Muscle of back (tissue), 11 donors: ENCODE results near the gene PTPRD. TPM values are rescaled to one million over a fixed set of nuclear protein-coding genes. Genes with fewer than 3 reads are reported as not detected.

Source experiments
- DNase-seq, 3 donors: peaks; one replicate each; pipeline versions ENCODE4 v3.0.0 to v3.0.0-alpha.2; 2013
- polyA plus RNA-seq, 10 donors: library from polyadenylated mRNA; unstranded; fragments of 120-200 nt; gene quantifications; one replicate each; pipeline ENCODE4 v1.2.1, GENCODE V29; 2013; ENCODE audit not compliant: insufficient read length in 10 of 10

Gene PTPRD
- polyA plus RNA-seq, 10 donors, result 51.8 to 95.1 (median 75.6) TPM

- peak in 1 of 3 donors; percentile 26 for DNase-seq
These were observed 344.0 kb downstream of the PTPRD start for GRCh38 chr9:10268531-10269485.

DNA sequence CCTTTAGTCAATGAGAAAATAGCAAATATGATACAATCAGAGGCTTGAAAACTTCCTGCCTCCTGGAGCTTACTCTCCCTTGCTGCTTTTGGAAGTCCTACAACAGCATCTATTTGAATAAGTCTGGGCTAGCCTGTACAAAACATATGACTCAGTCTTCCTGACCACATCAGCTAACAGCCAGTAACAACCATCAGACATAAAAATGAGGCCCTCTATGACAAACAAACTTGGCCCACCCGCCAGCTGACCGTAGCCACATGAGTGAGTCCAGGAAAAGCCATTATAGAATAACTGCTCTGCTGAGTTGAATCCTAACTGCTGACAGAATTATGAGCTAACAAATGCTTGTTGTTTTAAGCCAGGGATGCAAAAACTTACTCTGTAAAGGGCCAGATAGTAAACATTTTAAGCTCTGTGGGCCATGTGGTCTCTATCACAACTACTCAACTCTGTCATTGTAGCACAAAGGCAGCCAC, 347.6 kb downstream of the PTPRD start:
- peak in 2 of 3 donors; percentile 61 to 64 for DNase-seq

- no peak for DNase-seq
These were observed 352.3 kb downstream of the PTPRD start for GRCh38 chr9:10260501-10260900.

- no peak for DNase-seq
These were observed 353.1 kb downstream of the PTPRD start for GRCh38 chr9:10259668-10260067.

DNA sequence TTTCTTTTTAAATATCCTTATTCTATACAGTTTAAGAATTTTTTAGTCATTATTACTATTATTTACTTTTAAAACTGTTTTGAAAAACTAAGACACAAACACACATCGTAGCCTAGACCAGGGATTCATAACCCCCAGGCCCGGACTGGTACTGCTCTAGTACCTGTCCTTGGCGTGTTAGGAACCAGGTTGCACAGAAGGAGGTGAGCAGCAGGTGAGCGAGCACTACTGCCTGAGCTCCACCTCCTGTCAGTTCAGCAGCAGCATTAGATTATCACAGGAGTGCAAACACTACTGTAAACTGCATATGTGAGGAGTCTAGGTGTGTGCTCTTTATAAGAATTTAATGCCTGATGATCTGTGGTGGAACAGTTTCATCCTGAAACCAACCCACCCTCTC, 357.0 kb downstream of the PTPRD start:
- no peak for DNase-seq

DNA sequence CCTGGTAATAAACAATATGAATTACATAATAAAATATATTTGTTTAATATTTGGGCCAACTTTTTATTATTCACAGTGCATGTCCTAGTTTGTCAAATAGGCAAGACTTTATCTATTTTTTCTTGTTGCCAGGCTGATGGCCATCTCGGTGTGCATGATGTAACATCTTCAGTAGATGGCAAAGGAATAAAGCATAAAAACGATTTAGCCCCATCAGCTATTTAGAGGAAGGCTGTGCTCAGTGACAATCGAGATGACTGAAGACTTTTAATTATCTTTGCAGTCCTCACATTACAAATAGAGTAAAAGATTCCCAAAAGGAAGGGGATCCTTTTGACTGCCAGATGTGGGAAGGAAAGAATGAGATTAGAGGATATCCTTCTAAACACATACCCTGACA, 358.5 kb downstream of the PTPRD start:
- DNase-seq, result no peak

DNA sequence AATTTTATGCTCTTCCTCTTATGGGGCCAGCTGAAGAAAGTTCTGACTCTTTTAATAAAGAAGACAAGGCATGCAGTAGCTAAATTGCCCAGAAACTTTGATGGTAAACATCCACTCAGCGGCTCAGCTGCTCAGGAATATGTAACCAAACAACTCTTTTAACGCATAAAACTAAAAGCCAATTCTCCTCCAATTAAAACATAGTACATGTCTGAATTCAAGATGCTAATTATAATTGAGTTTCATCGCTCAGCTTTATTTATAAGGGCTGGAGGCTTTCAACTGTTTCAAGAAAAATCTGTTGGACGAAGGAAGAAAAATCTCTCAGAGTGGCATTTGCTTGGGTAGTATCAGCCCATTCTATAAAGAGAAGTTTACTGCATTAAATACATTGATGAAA, 359.5 kb downstream of the PTPRD start:
- DNase-seq, result no peak

DNA sequence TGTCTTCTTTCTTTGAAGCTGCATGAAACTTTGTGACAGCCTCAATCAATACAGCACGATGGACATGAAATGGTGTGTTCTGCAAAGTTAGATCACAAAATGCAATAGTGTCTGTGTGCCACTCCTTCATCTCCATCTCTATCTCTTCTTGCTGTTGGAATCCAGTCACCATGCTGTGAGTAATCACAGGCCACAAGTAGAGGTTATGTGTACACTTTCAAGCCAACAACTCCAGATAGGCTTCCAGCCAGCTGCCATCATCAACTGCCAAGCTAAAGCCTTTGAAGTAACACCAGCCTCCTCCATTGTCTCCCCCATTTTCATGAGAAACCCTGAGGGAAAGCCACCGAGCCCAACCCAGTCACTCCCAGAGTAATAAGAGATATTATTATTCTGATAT, 360.6 kb downstream of the PTPRD start:
- no peak for DNase-seq

DNA sequence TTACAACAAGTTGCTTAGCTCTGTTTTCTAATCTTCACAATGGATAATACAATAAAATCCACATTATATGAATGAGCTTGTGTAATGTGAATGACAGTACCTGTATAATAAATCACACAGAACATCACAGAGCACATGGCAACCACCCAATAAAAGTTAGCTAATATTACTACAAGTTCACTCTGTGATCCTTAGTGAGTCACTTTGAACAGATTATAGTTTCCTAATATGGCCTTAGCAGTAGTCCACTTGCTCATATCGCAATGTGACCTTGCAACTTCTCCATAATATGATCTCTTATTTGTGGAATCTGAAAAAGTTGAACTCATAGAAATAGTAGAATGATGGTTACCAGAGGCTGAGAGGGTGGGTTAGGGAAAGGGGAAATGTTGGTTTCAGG, 361.3 kb downstream of the PTPRD start:
- DNase-seq, result peak in 1 of 3 donors; percentile 21

GRCh38 chr9:10250219-10250618, 362.6 kb downstream of the PTPRD start:
- DNase-seq, result no peak

DNA sequence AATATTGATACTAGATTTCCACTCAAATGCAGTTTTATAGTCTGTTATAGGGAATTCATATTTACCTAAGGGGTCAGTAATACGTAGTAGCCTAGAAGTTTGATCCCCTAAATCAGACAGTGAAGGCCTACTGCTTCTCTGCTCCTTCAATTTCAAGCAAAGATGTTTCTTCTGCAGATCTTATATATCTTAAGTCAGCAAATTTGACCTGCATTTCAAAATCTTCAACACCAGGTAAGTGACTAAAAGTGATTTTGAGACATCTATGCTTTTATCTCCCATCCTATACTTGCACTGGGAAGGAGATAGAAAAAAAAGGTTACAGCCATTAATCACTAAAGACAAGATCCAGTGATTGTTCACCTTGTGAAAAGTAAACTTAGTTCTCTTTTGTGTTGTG, 363.9 kb downstream of the PTPRD start:
- no peak for DNase-seq

DNA sequence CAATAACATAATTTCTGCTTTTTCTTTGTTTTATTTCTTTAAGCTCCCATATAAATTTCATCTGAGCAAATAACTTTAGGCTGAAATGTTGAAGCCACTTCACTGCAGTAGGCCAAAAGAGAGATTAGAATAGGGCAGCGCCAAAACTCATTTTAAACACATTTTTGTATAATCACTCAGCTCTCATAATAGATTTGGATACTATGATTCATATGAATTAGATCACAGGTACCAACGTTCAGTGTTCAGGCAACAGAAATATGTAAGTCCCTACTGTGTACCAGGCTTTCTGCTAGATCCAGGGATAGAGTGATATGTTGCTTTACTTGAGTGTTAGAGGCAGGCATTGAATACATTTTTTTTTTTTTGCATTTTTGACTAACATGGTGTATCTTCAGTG, 370.5 kb downstream of the PTPRD start:
- DNase-seq, result no peak

DNA sequence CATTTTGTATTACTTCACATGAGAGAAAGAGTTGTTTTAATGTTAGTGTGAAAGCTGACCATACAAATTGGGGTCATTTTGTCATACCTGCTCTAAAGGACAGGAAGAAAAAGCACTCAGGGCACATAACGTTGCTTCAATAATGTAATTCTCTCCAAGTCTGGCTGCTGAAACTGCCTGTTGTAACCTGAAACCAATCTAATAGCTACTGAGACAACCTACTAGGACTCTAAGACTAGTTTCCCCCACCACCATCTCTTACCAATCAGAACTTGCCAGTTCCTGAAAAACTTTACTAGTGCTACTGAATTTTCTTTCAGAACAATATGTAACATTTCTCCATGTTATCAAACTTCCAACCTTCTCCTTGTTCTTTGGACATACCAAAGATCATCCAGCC, 374.7 kb downstream of the PTPRD start:
- DNase-seq, result no peak

DNA sequence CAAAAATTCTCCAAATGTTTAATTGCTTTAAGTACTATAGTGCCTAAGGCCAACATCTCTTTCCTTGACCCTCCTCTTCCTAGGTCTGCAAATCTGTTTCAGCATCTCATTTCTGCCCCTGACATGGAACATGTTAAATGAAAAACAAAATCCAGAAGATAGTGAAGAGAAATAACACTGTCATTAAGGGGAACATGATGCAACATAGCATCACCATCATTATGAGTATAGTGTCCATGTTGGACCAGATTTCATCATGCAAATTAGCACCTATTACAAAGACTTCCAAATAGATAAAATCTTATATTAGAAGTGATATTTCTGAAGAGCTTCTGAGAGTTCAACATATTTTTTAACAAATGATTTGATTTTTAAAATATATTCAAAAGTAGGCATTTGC, 375.2 kb downstream of the PTPRD start:
- no peak for DNase-seq

DNA sequence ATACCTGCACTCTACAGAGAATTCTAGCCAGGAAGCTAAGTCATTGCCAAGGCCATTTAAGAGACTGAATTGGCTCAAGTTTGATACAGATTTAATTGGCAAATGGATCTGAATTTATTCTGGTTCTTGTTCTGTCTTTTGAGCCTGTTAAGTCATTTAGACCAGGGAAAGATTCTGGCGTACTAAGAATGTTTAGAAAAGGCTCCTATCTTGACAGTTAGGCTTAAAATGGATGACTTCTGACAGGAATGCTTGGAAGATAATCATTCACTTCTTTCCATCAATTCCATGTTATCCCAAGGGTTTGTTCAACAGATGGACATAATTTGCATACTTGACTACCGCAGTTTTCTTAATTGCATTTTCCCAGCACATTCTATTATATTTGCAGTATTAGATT, 376.6 kb downstream of the PTPRD start:
- DNase-seq, result no peak

- DNase-seq, result no peak
These were observed 377.4 kb downstream of the PTPRD start for GRCh38 chr9:10235376-10235775.

DNA sequence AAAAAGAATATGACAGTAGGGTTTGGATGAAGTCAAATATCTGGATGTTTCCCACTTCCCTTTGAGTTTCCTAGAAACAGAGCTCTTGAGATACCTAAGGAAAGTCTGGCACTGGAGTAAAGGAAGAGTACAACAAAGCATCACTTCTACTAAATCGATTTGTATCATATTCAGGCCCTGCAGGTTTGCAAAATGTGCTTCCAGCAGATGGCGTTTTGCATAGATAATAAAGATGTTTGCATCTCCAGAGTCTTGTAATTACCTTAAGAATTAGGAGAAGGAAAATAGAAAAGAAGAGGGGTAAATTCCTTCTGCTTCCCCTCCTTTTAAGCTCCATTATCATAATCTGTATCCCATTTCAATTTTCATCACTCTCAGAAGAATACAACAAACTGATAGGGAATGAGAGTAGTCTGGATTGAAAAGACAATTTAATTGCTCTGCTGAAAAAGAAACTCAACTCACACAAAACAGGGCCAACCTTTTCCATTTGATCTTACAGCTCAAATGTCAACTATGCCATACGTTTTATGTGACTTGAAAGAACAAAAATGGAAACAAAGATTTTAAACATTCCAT, 380.4 kb downstream of the PTPRD start:
- DNase-seq, result no peak

GRCh38 chr9:10230512-10230911, 382.3 kb downstream of the PTPRD start:
- no peak for DNase-seq

DNA sequence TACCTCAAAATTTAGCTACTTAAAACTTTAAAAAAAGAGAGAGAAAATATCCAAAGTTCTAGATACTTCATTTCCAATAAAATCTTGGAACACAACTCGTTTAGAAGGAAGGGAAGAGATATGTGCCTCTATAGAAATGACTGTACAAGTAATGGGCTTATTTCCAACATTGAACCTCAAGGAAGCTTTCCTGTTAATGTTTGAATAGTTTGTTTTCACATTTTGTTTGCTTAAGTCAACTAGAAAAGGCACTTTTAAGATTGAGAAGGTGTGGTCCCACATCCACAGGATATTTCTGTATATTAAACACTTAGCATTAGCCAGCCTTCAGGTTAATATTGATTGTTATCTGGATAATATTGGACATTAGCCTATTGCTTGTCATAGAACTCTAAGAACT, 384.7 kb downstream of the PTPRD start:
- no peak for DNase-seq

DNA sequence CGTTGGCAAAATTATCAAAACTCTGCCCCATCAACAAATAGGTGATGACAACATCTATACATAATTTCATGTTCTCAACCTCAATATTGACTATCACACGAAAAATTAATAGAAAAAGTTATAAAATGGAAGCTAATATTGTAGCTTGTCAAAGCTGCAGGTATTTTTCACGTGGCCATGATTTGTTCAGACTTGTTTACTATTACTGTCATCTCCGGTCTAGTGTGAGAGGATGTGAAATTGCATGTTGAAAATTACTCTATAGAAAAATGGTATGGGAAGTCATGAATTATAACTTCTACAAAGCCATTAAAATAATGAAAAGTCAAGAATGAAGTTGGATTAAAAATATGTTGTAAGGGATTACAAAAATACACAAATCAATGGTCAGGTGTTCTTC, 385.8 kb downstream of the PTPRD start:
- DNase-seq, result no peak

GRCh38 chr9:10212702-10213101, 400.1 kb downstream of the PTPRD start:
- no peak for DNase-seq

- no peak for DNase-seq
These were observed 404.1 kb downstream of the PTPRD start for GRCh38 chr9:10208691-10209069.

DNA sequence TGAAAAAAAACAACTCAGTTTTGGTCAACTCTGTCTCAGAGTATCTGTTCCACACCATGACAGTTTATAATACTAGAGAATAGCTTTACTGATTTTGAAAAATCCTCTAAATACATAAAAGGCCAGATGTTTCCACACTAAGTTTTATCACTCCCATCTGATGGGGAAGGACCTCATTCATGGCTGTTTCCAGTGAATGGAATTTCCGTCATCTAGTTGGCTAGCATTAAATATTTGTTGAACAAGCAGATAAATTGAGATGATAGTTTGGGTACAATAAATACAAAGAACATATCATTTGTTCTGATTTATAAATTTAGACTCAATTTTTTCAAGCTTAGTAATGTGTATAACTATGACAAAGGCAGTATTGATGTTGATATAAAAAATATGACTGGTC, 408.5 kb downstream of the PTPRD start:
- DNase-seq, result peak in 1 of 3 donors; percentile 39
